Fibroblast of peridontal ligament (primary cell): ENCODE data around the gene KLHL40.

Source experiments
- DNase-seq: peaks from one replicate; pipeline ENCODE4 v3.0.0-alpha.2; 2010; ENCODE audit errors: extremely low read depth

KLHL40 gene

DNA sequence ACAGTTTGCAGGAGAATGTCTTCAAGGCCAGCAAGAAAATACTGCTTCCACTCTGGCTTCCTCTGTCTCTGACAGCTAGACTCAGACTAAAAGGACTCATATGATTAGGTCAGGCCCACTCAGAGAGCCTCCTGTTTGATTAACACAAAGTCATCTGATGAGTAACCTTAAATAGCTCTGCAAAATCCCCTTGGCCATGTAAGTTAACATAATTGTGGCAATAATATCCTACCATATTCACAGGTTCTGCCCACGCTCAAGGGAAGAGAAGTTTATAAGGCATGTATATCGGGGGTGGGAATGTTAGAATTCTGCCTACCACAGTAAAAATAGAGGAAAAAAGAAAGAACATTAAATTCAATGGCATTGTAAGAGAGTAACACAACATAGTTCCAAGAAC lies 37.9 kb downstream of the KLHL40 start:
- DNase-seq, result no peak

DNA sequence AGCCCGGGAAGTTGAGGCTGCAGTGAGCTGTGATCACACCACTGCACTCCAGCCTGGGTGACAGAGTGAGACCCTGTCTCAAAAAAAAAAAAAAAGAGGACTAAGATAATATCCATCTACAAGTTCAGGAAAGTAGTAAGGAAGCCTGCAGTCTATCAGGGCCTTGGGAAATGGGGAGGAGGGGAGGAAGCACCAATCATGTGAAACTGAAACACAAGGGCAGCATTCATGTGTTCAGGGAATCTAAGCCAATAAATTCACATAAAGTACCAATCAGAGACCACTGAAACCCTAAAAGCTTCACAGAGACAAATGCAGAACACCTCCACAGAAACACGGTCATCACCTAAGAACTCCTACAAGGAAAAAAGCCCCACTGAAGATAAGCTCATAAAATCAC lies 40.1 kb downstream of the KLHL40 start:
- no peak for DNase-seq

DNA sequence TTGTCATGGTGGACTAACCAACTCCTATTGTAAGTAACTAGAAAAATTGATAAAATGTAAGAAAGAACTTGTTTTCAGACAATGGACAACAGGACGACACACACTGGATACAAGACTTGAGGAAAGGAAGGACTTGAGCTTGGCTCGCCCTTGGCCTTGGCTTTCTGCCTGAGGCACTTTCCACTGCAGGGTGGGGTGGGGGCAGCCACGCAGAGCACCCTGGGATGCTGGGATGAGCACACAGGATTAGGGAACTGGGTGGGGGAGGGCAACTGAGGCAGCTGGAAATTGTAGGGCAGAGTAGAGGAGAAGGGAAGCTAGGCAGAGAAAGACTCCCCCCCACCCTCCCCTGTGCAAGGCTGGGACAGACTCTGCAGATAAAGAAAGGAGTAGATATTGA lies 42.7 kb downstream of the KLHL40 start:
- no peak for DNase-seq

- no peak for DNase-seq
Observed at GRCh38 chr3:42728668-42729364, 43.5 kb downstream of the KLHL40 start.

GRCh38 chr3:42729404-42730145 lies 44.2 kb downstream of the KLHL40 start:
- DNase-seq, result no peak

DNA sequence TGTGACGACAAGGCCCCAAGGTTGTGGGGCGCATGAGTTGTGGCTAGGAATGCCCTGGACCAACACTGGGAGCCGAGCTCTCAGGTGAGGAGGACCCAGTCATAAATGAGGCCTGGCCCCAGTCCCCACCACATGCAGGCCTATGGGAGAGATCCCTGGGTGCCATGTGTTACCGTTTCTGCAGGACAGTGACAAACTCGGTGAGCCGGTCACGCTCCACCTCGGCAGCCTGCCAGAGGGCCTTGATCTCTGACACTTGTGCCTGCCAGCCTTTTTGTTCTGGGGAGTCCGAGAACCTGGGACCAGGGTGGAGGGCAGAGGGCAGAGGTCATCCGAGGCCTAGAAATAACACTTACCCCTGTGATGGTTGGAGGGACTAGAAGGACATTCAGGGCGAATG lies 45.0 kb downstream of the KLHL40 start:
- DNase-seq, result no peak

DNA sequence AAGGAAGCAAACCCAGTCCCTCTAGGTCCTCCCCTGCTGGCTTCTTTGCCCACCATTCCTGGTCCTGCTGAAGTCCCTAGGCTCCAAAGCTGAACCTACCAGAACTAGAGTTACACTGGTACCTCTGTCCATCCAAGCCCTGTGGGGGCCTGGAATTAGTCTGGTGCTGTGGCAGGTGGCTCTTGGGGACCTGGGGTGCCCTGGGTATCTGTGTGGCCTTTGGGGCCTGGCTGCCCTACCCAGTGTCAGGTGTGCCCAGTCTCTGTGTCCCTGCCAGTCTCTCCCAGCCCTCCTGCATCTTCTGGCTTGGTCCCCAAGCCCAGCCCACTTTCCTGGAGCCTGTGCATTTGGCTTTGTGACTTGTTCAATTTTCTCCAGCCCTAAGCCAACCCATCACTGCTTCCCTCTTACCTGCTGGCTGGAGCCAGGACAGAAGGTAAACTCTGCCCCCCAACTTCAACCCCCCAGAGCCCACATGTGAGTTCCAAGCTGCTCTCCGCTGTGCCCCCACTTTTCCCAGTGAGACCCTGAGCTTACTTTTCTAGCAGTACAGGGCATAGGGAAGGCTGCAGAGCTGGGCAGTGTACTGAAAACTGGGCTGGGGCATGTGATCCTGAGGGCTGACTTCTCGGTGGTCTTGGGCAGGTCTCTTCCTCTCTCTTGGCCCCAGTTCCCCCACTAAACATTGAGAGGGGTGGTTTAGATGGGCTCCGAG lies 45.5 kb downstream of the KLHL40 start:
- DNase-seq, result no peak

- DNase-seq, result no peak
Observed at GRCh38 chr3:42731476-42732195, 46.3 kb downstream of the KLHL40 start.

DNA sequence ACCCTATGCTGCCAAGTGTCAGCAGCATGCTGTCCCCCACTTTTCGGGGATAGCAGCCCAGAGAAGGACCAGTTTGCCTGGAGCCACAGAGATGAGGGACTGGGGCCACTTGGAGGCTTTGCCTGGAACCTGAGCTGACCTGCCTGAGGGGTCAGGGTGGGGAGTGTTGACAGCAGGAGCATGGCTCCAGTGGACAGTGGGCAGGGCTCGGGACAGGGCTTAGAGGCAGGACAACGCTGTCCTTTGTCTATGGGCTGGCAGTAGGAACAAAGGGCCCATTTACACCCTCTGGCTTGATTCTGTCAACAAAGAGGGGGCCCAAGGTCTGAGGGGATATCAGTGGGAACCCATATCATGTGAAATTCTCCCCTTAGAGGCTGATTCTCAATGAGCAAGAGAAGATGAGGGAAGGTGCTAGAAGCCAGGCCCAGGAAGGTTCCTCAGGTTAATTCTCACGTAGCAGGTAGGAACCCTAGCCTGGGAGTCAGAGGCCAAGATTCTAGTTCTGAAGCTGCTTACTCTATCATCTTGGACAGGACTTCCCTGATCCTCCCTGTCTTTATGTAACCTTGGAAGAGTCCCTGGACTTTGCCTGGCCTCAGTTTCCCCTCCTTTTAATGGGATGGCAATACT lies 47.0 kb downstream of the KLHL40 start:
- DNase-seq, result no peak

GRCh38 chr3:42732829-42733459 lies 47.6 kb downstream of the KLHL40 start:
- DNase-seq, result no peak

DNA sequence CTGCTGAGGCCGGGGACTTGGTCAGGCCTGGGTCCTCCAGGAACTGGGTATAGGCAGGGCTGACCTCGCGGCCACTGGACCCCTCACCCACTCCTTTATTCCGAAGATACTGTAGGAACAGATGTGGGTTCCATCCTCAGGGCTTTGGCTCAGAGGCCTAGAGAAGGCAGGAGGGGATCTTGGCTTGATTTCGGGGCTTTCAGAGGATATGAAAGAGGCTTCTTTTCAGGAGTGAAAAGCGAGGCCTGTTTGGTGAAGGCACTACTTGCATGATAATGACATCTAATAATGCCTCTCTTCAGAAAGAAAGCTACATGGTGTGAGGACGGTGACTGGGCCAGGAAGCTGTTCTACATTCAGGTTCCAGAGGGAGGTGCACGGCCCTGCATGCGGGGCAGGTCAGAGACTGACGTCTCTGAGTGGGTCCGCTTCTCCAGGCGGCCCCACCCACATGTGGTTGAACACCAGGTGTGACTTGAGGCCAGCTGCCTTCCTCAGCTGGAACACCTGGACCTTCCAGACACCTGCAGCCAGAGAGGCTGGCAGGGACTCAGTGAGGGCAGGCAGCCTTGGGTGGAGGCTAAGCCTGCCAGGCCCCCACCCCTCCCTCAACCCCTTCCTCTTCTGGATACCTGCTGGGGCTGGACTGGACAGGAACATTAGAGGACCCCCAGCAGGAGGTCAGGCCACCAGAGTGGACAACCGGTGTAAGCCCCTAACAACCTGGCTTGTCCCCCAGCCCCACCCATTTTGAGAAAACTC lies 48.3 kb downstream of the KLHL40 start:
- no peak for DNase-seq

DNA sequence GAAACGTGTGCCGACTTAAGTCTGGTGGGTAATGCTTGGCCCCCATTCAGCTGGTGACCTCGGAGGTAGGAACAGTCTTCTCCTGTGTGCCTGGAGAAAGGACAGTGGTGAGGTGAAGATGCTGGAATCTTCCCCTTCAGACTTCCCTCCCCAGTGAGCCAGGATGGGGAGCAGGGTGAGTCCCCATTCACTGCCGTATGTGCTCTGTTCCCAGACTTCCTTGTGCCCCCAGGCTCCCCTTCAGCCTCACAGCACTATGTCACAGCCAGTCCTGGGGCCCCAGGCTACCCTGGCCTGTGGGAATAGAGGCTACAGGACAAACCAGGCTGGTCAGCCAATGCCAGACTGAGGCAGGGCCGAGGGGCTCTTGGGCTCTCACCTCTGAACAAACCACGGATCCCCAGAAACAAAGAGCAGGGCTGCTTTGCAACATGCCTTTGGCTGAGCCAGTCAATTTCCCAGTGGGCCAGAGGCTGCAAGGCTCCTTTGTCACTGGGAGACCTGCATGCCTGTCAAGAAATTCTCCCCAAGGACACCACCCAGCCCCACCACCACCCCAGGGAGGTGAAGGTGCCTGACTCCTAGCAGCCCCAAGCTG lies 49.0 kb downstream of the KLHL40 start:
- no peak for DNase-seq

- DNase-seq, result no peak
Observed at GRCh38 chr3:42735019-42735418, 49.7 kb downstream of the KLHL40 start.

DNA sequence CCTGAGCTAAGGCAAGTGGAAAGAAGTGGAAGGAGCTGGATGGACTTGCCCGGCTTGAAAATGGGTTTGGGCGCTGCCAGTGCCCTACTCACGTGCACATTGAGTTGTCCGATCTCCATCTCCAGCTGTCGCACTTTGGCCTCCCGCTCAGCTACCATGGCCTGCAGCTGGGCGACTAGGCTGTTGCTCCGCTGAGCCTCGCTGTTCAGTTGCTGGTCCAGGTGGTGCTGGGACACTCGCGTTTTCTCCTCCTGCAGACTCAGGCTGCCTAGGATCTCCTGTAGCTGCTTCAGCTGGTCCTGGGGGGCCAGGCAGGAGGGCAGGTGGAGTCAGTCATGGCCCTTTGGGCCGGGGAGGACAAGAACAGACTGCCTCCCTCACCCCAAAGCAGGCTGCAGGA lies 50.3 kb downstream of the KLHL40 start:
- DNase-seq, result no peak

- DNase-seq, result no peak
Observed at GRCh38 chr3:42736081-42736480, 50.7 kb downstream of the KLHL40 start.

DNA sequence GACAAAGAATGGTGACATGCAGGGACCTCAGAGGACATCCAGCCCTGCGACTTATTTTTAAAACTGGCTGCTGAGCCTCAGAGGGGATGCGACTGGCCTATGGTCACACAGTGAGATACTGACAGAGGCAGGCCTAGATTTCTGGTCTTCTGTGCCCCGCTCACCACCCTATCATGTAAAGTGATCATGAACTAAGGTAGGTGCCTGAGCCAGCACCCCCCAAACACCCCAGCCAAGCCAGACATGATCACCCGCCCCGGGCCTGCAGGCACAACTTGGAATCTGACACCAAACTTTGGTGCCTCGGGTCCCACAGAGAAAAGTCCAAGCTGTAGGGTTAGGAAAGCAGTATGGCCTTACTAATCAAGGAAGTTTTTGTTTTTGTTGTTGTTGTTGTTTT lies 51.2 kb downstream of the KLHL40 start:
- no peak for DNase-seq

DNA sequence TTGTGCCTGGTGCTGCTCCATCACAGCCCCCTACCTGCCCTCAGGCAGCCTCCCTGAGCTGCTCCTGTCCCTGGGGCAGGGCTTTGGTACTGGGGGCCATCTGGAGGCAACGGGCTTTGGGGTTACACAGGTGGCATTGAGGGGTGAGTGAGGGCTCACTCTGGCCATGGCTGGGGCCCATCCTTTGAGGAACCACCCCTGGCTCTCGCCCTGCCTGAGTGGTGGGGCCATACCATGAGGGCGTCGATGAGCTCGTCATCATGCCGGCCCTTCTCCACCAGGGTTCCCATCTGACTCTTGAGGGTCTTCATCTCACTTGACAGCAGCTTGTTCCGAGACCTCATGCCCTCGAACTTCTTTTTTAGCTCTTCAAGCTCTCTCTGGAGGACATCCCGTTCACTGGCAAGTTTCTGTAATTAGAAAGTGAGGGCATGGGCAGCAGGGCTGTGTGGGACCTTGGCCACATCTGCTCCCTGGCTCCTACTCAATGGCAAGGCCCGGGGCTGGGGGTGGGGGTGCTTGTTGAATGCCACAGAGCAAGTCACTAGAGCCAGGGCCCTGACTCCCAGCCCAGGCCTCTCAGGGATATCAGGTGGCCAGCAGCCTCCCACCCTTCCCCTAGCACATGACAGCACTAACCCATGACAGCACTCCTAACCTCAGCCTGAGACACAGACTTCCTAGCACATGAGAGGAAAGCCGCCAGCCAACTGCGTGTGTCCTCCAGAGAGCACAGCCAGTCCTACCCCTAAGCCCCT lies 54.2 kb downstream of the KLHL40 start:
- no peak for DNase-seq

GRCh38 chr3:42741796-42742195 lies 56.5 kb downstream of the KLHL40 start:
- DNase-seq, result no peak
